Stimulated activated CD8-positive, alpha-beta memory T cell treated with anti-CD3 and anti-CD28 coated beads, Interleukin-4, amount 100 ng/mL, for 1 hour (primary cell): Measurements from ENCODE around the gene ATE1.

Source experiments
- DNase-seq, 2 donors: peaks; one replicate each; pipeline ENCODE4 v3.0.0-alpha.2; 2020; ENCODE audit warnings: low read depth in 2 of 2, low spot score in 1 of 2

The ATE1 gene

GRCh38 chr10:121879476-121879875 lies 48.4 kb downstream of the ATE1 start:
- no peak for DNase-seq

- no peak for DNase-seq
Measured at GRCh38 chr10:121873236-121873635, 54.6 kb downstream of the ATE1 start.

GRCh38 chr10:121870413-121870812 lies 57.4 kb downstream of the ATE1 start:
- DNase-seq: no peak

GRCh38 chr10:121865554-121865953 lies 62.3 kb downstream of the ATE1 start:
- DNase-seq: no peak

- no peak for DNase-seq
Measured at GRCh38 chr10:121864653-121865052, 63.2 kb downstream of the ATE1 start.

GRCh38 chr10:121864168-121864567 lies 63.7 kb downstream of the ATE1 start:
- DNase-seq: no peak

GRCh38 chr10:121862649-121863048 lies 65.2 kb downstream of the ATE1 start:
- no peak for DNase-seq

- DNase-seq: no peak
Measured at GRCh38 chr10:121862042-121862441, 65.8 kb downstream of the ATE1 start.

- DNase-seq: no peak
Measured at GRCh38 chr10:121860810-121861209, 67.0 kb downstream of the ATE1 start.

GRCh38 chr10:121854809-121855445 lies 72.9 kb downstream of the ATE1 start:
- DNase-seq: no peak

GRCh38 chr10:121853950-121854349 lies 73.9 kb downstream of the ATE1 start:
- no peak for DNase-seq

GRCh38 chr10:121851786-121852185 lies 76.0 kb downstream of the ATE1 start:
- no peak for DNase-seq

- no peak for DNase-seq
Measured at GRCh38 chr10:121848082-121848481, 79.7 kb downstream of the ATE1 start.

- DNase-seq: no peak
Measured at GRCh38 chr10:121846555-121846954, 81.3 kb downstream of the ATE1 start.

GRCh38 chr10:121845044-121845784 lies 82.6 kb downstream of the ATE1 start:
- no peak for DNase-seq

- no peak for DNase-seq
Measured at GRCh38 chr10:121844537-121844936, 83.3 kb downstream of the ATE1 start.

- DNase-seq: no peak
Measured at GRCh38 chr10:121843379-121843778, 84.5 kb downstream of the ATE1 start.

- DNase-seq: no peak
Measured at GRCh38 chr10:121841862-121842261, 86.0 kb downstream of the ATE1 start.

GRCh38 chr10:121838931-121839330 lies 88.9 kb downstream of the ATE1 start:
- DNase-seq: no peak

- DNase-seq: no peak
Measured at GRCh38 chr10:121838149-121838548, 89.7 kb downstream of the ATE1 start.

GRCh38 chr10:121836171-121836570 lies 91.7 kb downstream of the ATE1 start:
- DNase-seq: no peak

- DNase-seq: no peak
Measured at GRCh38 chr10:121835376-121835775, 92.5 kb downstream of the ATE1 start.

- DNase-seq: no peak
Measured at GRCh38 chr10:121834757-121835156, 93.1 kb downstream of the ATE1 start.
